Measurements from ENCODE around the gene PRR33.
A peak's percentile ranks its signal among the peaks of the same experiment; 100 is the strongest.

Gene PRR33

GRCh38 chr11:1916986-1917522 lies 25.4 kb upstream of the PRR33 start:
- DNase-seq: no peak

GRCh38 chr11:1916132-1916985 lies 24.7 kb upstream of the PRR33 start:
- DNase-seq: no peak

GRCh38 chr11:1915795-1916131 lies 24.1 kb upstream of the PRR33 start:
- no peak for DNase-seq

GRCh38 chr11:1913271-1914060 lies 21.8 kb upstream of the PRR33 start:
- DNase-seq: no peak

- no peak for DNase-seq
Observed at GRCh38 chr11:1912289-1912878, 20.7 kb upstream of the PRR33 start.

- DNase-seq: no peak
Observed at GRCh38 chr11:1909524-1909923, 17.8 kb upstream of the PRR33 start.

- DNase-seq: no peak
Observed at GRCh38 chr11:1908618-1909017, 16.9 kb upstream of the PRR33 start.

- no peak for DNase-seq
Observed at GRCh38 chr11:1906611-1907423, 15.1 kb upstream of the PRR33 start.

- no peak for DNase-seq
Observed at GRCh38 chr11:1906181-1906580, 14.5 kb upstream of the PRR33 start.

GRCh38 chr11:1899686-1900085 lies 8.0 kb upstream of the PRR33 start:
- DNase-seq: no peak

- no peak for DNase-seq
Observed at GRCh38 chr11:1899090-1899489, 7.4 kb upstream of the PRR33 start.

- peak in 2 of 51 donors; percentile 9 to 11 for DNase-seq
Observed at GRCh38 chr11:1896923-1897322, 5.2 kb upstream of the PRR33 start.

GRCh38 chr11:1896468-1896867 lies 4.8 kb upstream of the PRR33 start:
- no peak for DNase-seq

- no peak for DNase-seq
Observed at GRCh38 chr11:1894759-1895158, 3.1 kb upstream of the PRR33 start.

GRCh38 chr11:1893581-1894359 lies 2.1 kb upstream of the PRR33 start:
- DNase-seq: no peak

- DNase-seq: no peak
Observed at GRCh38 chr11:1892558-1892957, 863 bp upstream of the PRR33 start.

GRCh38 chr11:1892116-1892515 lies 421 bp upstream of the PRR33 start:
- DNase-seq: no peak

- no peak for DNase-seq
Observed at GRCh38 chr11:1890856-1891830, 552 bp downstream of the PRR33 start.

All from hypothalamus (tissue), 51 donors.